GM23338 (cell line): Measurements from ENCODE around the gene CEP85. TPM values are rescaled to one million over a fixed set of nuclear protein-coding genes. Genes with fewer than 3 reads are reported as not detected.

Experiments
- ATAC-seq: fragments of 200-7000 bp; cut with Tn5 transposase; 3 replicates; pipeline ENCODE4 v1.9.1; 2020
- DNase-seq: peaks from one replicate; pipeline ENCODE4 v3.0.0-alpha.2; 2015; ENCODE audit warnings: low spot score
- H2AFZ ChIP-seq: fragments of 200-600 bp; sonication (generic); 2 replicates; pipeline ENCODE4 v1.8.0; 2016; ENCODE audit warnings: antibody characterized with exemption, mild to moderate bottlenecking, moderate library complexity
- H3F3A ChIP-seq: fragments of 200-600 bp; sonication (generic); replicated peaks from 2 replicates; pipeline ENCODE4 v1.8.0; 2017; ENCODE audit warnings: antibody characterized with exemption, mixed run types, low read depth
- H3K27ac ChIP-seq: fragments of 200-600 bp; sonication (generic); 2 replicates; pipeline ENCODE4 v1.6.1; 2016; ENCODE audit warnings: low read depth
- H3K27me3 ChIP-seq: fragments of 200-600 bp; sonication (generic); 2 replicates; pipeline ENCODE4 v1.8.0; 2016; ENCODE audit warnings: mild to moderate bottlenecking, mixed run types, moderate library complexity; ENCODE audit not compliant: insufficient read depth
- H3K36me3 ChIP-seq: fragments of 200-600 bp; sonication (generic); 2 replicates; pipeline ENCODE4 v1.8.0; 2016; ENCODE audit warnings: mild to moderate bottlenecking; ENCODE audit not compliant: insufficient read depth
- H3K4me1 ChIP-seq: fragments of 200-600 bp; sonication (generic); 2 replicates; pipeline ENCODE4 v1.8.0; 2016; ENCODE audit warnings: mild to moderate bottlenecking, moderate library complexity; ENCODE audit not compliant: insufficient read depth
- H3K4me2 ChIP-seq: fragments of 200-600 bp; sonication (generic); 2 replicates; pipeline ENCODE4 v1.7.1; 2017; ENCODE audit warnings: mixed run types
- H3K4me3 ChIP-seq: fragments of 200-600 bp; sonication (generic); 2 replicates; pipeline ENCODE4 v1.6.1; 2016; ENCODE audit warnings: mixed run types
- H3K79me2 ChIP-seq: fragments of 200-600 bp; sonication (generic); replicated peaks from 2 replicates; pipeline ENCODE4 v1.8.0; 2017; ENCODE audit warnings: mild to moderate bottlenecking; ENCODE audit not compliant: insufficient read depth
- H3K9me2 ChIP-seq: fragments of 200-600 bp; sonication (generic); 2 replicates; pipeline ENCODE4 v1.8.0; 2017; ENCODE audit not compliant: insufficient read depth
- H4K20me1 ChIP-seq: fragments of 200-600 bp; sonication (generic); replicated peaks from 2 replicates; pipeline ENCODE4 v1.8.0; 2017; ENCODE audit warnings: mild to moderate bottlenecking; ENCODE audit not compliant: insufficient read depth
- H3K27ac Mint-ChIP-seq: 2 replicates; pipeline ENCODE4 v1.8.0; 2020; ENCODE audit warnings: inconsistent platforms, mild to moderate bottlenecking, moderate library complexity, mixed read lengths
- H3K27me3 Mint-ChIP-seq: 3 replicates; pipeline ENCODE4 v1.8.0; 2022; ENCODE audit warnings: low read depth, mild to moderate bottlenecking, moderate library complexity, mixed read lengths, inconsistent platforms; ENCODE audit not compliant: insufficient read depth, poor library complexity
- H3K36me3 Mint-ChIP-seq: 3 replicates; pipeline ENCODE4 v1.8.0; 2021; ENCODE audit warnings: low read depth, mild to moderate bottlenecking, inconsistent platforms, moderate library complexity, mixed read lengths
- H3K4me1 Mint-ChIP-seq: 3 replicates; pipeline ENCODE4 v1.8.0; 2020; ENCODE audit warnings: mild to moderate bottlenecking, inconsistent platforms, mixed read lengths
- H3K4me3 Mint-ChIP-seq: 3 replicates; pipeline ENCODE4 v1.8.0; 2021; ENCODE audit warnings: moderate library complexity, mild to moderate bottlenecking, inconsistent platforms, mixed read lengths
- H3K9me3 Mint-ChIP-seq: 3 replicates; pipeline ENCODE4 v1.8.0; 2020; ENCODE audit warnings: moderate library complexity, mild to moderate bottlenecking, inconsistent platforms, mixed read lengths
- CREB1 ChIP-seq: fragments of 250-450 bp; sonication (Bioruptor Pico); IDR thresholded peaks from 2 replicates; pipeline ENCODE4 v1.5.0; 2020; ENCODE audit warnings: low read depth, mild to moderate bottlenecking, moderate library complexity
- EZH2 ChIP-seq: fragments of 200-600 bp; sonication (generic); IDR thresholded peaks from one replicate; pipeline ENCODE4 v1.8.0; 2017; ENCODE audit warnings: antibody characterized with exemption, mild to moderate bottlenecking, low read depth; ENCODE audit not compliant: unreplicated experiment
- EZH2phosphoT487 ChIP-seq: fragments of 200-600 bp; sonication (generic); IDR thresholded peaks from one replicate; pipeline ENCODE4 v1.8.1; 2018; ENCODE audit warnings: antibody characterized with exemption; ENCODE audit not compliant: unreplicated experiment
- JUNB ChIP-seq: IDR thresholded peaks from one replicate; pipeline ENCODE4 v1.6.1; 2016; ENCODE audit warnings: antibody characterized with exemption; ENCODE audit not compliant: unreplicated experiment
- NANOG ChIP-seq: IDR thresholded peaks from 2 replicates; pipeline ENCODE4 v1.6.1; 2016; ENCODE audit warnings: antibody characterized with exemption, borderline replicate concordance
- POLR2AphosphoS5 ChIP-seq: IDR thresholded peaks from 2 replicates; pipeline ENCODE4 v1.6.1; 2016; ENCODE audit warnings: antibody characterized with exemption, low read depth
- ZNF114 ChIP-seq: fragments of 250-450 bp; sonication (Bioruptor Pico); IDR thresholded peaks from 2 replicates; pipeline ENCODE4 v1.5.0; 2020; ENCODE audit warnings: mild to moderate bottlenecking, moderate library complexity
- polyA plus RNA-seq: library from polyadenylated mRNA; unstranded; fragments of >200 nt; fragmentation: Nextera tagmentation; extraction: Ambion mirVana; gene quantifications from 2 replicates; pipeline ENCODE4 v1.2.1, GENCODE V29; 2016
- total RNA-seq: library from RNA; depleted of rRNA; stranded (reverse); fragments of >200 nt; shearing (Covaris generic); gene quantifications from 2 replicates; pipeline ENCODE4 v1.2.3, GENCODE V29; 2014
- TF ChIP-seq, protein P1 (sequence below): fragments of 250-450 bp; sonication (Bioruptor Pico); IDR thresholded peaks from 2 replicates; pipeline ENCODE4 v1.5.0; 2020; ENCODE audit warnings: mild to moderate bottlenecking, moderate library complexity
- TF ChIP-seq, protein P2 (sequence below), 2 experiments: fragments of 200-600 bp in 1 of 2; sonication (generic) in 1 of 2; conservative IDR thresholded peaks; 2 replicates each; pipeline versions ENCODE4 v1.5.1 to v1.6.1; 2016 to 2017; ENCODE audit warnings: antibody characterized with exemption in 2 of 2, low read depth in 2 of 2, mild to moderate bottlenecking in 2 of 2, moderate library complexity in 1 of 2
- TF ChIP-seq, protein P3 (sequence below): IDR thresholded peaks from one replicate; pipeline ENCODE4 v1.6.1; 2018; ENCODE audit warnings: antibody characterized with exemption; ENCODE audit not compliant: unreplicated experiment

Gene CEP85
- total and polyA plus RNA-seq, 2 experiments from 2014 or later: 12.8 to 36.8 TPM

DNA sequence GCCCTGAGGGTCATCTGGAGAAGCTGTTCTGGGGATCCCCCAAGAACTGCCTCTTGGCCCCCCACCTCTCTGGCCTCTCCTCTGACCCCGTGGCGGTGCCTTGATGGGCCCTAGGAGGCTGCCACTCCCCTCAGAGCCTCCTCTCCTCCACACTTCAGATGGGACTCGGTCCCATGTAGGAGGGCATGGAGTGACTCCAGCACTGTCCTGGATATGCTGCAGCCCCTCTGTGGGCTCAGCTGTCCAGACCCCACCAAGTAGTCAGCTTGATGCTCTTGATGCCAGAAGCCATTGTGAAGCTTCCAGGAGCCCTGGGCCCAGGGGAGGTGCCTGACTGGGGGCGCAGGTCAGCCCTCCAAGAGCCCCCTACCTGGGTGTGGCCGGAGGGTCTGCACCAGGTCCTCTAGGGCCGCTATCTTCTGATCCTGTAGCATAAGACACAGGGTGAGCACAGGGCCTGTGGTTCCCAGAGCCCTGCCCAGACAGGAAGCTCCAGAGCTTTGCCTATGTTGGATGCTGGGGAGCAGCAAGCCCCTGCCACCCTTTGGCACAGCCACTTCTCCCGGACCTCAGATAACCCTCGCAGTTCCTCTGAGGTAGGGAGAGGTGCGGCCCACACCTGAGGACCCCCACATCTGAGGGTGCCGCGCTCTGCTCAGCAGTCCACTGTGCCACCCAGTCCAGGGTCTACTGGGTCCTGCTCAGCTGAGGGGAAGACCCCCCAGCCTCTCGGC is 63.2 kb downstream of the CEP85 start:
- no peak overlapping the region for H3K4me2 ChIP-seq
- H3K79me2 ChIP-seq: no peaks in the 10 kb centered on the region
- H3K4me3 ChIP-seq: no peak overlapping the region
- no peaks in the 10 kb centered on the region for H3K27me3 ChIP-seq
- H4K20me1 ChIP-seq: no peaks in the 10 kb centered on the region
- H3K9me3 Mint-ChIP-seq: no peaks in the 10 kb centered on the region
- no peaks in the 10 kb centered on the region for H3K9me2 ChIP-seq
- TF ChIP-seq POLR2AphosphoS5 (no peak), JUNB (no peak), CREB1 (no peak), ZNF114 (no peak)
- TF ChIP-seq, protein P1, sequence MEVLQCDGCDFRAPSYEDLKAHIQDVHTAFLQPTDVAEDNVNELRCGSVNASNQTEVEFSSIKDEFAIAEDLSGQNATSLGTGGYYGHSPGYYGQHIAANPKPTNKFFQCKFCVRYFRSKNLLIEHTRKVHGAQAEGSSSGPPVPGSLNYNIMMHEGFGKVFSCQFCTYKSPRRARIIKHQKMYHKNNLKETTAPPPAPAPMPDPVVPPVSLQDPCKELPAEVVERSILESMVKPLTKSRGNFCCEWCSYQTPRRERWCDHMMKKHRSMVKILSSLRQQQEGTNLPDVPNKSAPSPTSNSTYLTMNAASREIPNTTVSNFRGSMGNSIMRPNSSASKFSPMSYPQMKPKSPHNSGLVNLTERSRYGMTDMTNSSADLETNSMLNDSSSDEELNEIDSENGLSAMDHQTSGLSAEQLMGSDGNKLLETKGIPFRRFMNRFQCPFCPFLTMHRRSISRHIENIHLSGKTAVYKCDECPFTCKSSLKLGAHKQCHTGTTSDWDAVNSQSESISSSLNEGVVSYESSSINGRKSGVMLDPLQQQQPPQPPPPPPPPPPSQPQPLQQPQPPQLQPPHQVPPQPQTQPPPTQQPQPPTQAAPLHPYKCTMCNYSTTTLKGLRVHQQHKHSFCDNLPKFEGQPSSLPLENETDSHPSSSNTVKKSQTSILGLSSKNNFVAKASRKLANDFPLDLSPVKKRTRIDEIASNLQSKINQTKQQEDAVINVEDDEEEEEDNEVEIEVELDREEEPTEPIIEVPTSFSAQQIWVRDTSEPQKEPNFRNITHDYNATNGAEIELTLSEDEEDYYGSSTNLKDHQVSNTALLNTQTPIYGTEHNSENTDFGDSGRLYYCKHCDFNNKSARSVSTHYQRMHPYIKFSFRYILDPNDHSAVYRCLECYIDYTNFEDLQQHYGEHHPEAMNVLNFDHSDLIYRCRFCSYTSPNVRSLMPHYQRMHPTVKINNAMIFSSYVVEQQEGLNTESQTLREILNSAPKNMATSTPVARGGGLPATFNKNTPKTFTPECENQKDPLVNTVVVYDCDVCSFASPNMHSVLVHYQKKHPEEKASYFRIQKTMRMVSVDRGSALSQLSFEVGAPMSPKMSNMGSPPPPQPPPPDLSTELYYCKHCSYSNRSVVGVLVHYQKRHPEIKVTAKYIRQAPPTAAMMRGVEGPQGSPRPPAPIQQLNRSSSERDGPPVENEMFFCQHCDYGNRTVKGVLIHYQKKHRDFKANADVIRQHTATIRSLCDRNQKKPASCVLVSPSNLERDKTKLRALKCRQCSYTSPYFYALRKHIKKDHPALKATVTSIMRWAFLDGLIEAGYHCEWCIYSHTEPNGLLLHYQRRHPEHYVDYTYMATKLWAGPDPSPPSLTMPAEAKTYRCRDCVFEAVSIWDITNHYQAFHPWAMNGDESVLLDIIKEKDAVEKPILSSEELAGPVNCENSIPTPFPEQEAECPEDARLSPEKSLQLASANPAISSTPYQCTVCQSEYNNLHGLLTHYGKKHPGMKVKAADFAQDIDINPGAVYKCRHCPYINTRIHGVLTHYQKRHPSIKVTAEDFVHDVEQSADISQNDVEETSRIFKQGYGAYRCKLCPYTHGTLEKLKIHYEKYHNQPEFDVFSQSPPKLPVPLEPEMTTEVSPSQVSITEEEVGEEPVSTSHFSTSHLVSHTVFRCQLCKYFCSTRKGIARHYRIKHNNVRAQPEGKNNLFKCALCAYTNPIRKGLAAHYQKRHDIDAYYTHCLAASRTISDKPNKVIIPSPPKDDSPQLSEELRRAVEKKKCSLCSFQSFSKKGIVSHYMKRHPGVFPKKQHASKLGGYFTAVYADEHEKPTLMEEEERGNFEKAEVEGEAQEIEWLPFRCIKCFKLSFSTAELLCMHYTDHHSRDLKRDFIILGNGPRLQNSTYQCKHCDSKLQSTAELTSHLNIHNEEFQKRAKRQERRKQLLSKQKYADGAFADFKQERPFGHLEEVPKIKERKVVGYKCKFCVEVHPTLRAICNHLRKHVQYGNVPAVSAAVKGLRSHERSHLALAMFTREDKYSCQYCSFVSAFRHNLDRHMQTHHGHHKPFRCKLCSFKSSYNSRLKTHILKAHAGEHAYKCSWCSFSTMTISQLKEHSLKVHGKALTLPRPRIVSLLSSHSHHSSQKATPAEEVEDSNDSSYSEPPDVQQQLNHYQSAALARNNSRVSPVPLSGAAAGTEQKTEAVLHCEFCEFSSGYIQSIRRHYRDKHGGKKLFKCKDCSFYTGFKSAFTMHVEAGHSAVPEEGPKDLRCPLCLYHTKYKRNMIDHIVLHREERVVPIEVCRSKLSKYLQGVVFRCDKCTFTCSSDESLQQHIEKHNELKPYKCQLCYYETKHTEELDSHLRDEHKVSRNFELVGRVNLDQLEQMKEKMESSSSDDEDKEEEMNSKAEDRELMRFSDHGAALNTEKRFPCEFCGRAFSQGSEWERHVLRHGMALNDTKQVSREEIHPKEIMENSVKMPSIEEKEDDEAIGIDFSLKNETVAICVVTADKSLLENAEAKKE (CRISPR knock-in tag): no peak
- ATAC-seq: no peak
- no peak overlapping the region for H2AFZ ChIP-seq
- no peaks in the 10 kb centered on the region for H3K4me1 ChIP-seq
- no peaks in the 10 kb centered on the region for H3F3A ChIP-seq
- H3K36me3 Mint-ChIP-seq: no peaks in the 10 kb centered on the region; the same call in 2 of the 3 replicates
- no peaks in the 10 kb centered on the region for H3K36me3 ChIP-seq
- no peak for DNase-seq
- H3K4me3 Mint-ChIP-seq: no peak overlapping the region
- no peak overlapping the region for H3K27ac ChIP-seq
- no peak overlapping the region for H3K27ac Mint-ChIP-seq
- H3K4me1 Mint-ChIP-seq: no peaks in the 10 kb centered on the region
- H3K27me3 Mint-ChIP-seq: peaks cover 7% of the 10 kb centered on the region

DNA sequence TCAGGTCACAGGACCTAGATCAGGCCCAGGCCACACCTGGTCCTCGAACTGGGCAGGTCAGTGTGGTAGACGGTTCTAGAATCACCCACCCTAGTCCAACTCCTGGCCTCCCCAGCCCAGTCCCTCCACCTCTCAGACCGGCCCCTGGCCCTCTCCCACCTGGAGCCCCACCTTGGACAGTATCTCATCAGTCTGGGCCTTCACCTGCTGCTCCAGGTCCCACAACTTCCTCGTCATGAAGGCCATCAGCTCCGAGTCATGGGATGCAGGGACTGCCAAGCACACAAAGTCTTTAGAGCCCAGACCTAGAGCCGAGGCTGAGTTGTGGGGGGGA is 63.8 kb downstream of the CEP85 start:
- H3K36me3 ChIP-seq: no peaks in the 10 kb centered on the region
- TF ChIP-seq EZH2phosphoT487: no peak
- TF ChIP-seq ZNF114: no peak
- TF ChIP-seq, protein P2, sequence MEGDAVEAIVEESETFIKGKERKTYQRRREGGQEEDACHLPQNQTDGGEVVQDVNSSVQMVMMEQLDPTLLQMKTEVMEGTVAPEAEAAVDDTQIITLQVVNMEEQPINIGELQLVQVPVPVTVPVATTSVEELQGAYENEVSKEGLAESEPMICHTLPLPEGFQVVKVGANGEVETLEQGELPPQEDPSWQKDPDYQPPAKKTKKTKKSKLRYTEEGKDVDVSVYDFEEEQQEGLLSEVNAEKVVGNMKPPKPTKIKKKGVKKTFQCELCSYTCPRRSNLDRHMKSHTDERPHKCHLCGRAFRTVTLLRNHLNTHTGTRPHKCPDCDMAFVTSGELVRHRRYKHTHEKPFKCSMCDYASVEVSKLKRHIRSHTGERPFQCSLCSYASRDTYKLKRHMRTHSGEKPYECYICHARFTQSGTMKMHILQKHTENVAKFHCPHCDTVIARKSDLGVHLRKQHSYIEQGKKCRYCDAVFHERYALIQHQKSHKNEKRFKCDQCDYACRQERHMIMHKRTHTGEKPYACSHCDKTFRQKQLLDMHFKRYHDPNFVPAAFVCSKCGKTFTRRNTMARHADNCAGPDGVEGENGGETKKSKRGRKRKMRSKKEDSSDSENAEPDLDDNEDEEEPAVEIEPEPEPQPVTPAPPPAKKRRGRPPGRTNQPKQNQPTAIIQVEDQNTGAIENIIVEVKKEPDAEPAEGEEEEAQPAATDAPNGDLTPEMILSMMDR (conservative IDR thresholded peaks at IDR 0.05; ENCODE audit: low read depth in 2 of 2): no peak
- TF ChIP-seq, protein P3, sequence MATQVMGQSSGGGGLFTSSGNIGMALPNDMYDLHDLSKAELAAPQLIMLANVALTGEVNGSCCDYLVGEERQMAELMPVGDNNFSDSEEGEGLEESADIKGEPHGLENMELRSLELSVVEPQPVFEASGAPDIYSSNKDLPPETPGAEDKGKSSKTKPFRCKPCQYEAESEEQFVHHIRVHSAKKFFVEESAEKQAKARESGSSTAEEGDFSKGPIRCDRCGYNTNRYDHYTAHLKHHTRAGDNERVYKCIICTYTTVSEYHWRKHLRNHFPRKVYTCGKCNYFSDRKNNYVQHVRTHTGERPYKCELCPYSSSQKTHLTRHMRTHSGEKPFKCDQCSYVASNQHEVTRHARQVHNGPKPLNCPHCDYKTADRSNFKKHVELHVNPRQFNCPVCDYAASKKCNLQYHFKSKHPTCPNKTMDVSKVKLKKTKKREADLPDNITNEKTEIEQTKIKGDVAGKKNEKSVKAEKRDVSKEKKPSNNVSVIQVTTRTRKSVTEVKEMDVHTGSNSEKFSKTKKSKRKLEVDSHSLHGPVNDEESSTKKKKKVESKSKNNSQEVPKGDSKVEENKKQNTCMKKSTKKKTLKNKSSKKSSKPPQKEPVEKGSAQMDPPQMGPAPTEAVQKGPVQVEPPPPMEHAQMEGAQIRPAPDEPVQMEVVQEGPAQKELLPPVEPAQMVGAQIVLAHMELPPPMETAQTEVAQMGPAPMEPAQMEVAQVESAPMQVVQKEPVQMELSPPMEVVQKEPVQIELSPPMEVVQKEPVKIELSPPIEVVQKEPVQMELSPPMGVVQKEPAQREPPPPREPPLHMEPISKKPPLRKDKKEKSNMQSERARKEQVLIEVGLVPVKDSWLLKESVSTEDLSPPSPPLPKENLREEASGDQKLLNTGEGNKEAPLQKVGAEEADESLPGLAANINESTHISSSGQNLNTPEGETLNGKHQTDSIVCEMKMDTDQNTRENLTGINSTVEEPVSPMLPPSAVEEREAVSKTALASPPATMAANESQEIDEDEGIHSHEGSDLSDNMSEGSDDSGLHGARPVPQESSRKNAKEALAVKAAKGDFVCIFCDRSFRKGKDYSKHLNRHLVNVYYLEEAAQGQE: no peak
- TF ChIP-seq EZH2: no peak
- TF ChIP-seq NANOG: no peak
- TF ChIP-seq JUNB: no peak
- TF ChIP-seq CREB1: no peak

More for the DNA sequence above, 63.8 kb downstream of the CEP85 start:
- Mint-ChIP-seq H3K4me1 (no peaks in the 10 kb centered on the region), H3K36me3 (no peaks in the 10 kb centered on the region; the same call in 2 of the 3 replicates), H3K27me3 (peaks cover 7% of the 10 kb centered on the region), H3K27ac (no peak overlapping the region), H3K4me3 (no peak overlapping the region), H3K9me3 (no peaks in the 10 kb centered on the region)
- Histone ChIP-seq H3F3A (no peaks in the 10 kb centered on the region), H3K4me3 (no peak overlapping the region), H3K27me3 (no peaks in the 10 kb centered on the region), H3K4me2 (no peak overlapping the region), H3K79me2 (no peaks in the 10 kb centered on the region), H4K20me1 (no peaks in the 10 kb centered on the region), H2AFZ (no peak overlapping the region), H3K4me1 (no peaks in the 10 kb centered on the region), H3K9me2 (no peaks in the 10 kb centered on the region), H3K27ac (no peak overlapping the region)
- ATAC-seq (no peak), DNase-seq (no peak)
